ENCODE measurements around the gene HDAC4.

HDAC4 gene

DNA sequence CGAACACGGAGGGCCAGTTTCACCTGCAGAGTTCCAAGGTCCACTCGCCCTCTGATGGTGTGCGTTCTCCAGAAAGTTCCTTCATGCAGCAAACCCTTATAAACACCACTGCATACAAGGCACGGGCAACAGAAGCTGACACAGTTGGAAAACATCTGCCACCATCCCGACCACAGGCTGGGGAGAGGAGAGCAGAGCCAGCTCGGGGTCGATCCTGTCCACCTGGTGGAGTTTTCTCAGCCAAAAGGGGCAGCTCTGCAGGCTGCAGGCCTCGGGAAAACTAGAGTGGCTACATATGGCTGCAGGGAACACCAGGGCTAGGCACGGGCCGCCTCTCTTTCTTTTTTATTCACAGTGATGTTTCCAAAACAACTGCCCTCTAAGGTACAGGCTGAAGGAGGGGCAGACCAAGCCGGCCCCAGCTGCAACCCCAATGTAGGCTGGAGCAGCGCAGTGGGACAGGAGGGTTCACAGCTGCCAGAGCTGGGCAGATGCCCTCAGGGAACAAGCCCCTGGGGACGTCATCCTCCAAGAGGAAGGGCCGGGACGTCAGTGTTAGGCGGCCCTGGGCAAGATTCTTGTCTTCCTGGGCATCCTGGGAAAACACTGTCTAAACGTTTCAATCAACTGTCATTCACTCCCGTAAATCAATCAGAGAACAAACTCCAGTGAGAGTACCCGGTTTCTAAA is 278.3 kb downstream of the HDAC4 start:
- no peak for DNase-seq (ENCODE audit: low read depth in 2 of 2)

DNA sequence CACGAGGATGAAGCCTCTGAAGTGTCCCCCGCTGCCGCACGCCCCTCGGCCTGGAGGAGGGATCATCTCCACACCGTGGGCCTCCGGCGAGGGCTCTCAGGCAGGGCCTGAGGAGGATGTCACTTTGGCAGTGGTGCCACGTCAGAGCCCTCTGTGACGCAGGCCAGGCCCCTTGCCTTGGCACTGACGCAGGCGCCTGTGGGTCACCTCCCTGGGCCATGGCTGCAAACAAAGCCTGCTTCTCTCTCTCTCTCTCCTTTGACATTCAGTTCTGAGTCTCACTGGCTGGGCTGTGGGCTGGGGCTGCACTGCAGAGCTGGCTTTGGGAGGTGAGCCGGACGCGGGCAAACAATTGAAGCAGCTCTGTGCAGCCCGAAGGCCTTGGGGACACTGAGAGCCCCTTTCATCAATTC is 279.2 kb downstream of the HDAC4 start:
- DNase-seq (ENCODE audit: low read depth in 2 of 2), result no peak

DNA sequence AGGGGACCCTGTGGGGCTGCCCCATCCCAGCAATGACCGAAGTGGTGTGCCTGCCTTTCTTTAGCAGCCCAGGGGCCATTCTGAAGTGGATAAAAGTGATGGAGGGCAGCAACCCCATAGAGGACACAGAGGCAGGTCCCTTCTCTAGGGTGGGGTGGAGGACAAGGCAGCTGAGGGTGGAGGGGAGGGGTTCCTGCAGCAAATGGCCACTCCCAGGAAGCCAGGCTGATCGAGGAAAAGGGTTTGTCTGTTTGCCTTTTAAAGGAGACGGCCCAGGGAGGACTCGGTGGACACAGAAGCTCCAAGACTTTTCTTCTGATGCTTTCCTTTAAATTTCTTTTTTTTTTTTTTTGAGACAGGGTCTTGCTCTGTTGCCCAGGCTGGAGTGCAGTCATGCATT is 280.2 kb downstream of the HDAC4 start:
- DNase-seq (ENCODE audit: low read depth in 2 of 2), result no peak

DNA sequence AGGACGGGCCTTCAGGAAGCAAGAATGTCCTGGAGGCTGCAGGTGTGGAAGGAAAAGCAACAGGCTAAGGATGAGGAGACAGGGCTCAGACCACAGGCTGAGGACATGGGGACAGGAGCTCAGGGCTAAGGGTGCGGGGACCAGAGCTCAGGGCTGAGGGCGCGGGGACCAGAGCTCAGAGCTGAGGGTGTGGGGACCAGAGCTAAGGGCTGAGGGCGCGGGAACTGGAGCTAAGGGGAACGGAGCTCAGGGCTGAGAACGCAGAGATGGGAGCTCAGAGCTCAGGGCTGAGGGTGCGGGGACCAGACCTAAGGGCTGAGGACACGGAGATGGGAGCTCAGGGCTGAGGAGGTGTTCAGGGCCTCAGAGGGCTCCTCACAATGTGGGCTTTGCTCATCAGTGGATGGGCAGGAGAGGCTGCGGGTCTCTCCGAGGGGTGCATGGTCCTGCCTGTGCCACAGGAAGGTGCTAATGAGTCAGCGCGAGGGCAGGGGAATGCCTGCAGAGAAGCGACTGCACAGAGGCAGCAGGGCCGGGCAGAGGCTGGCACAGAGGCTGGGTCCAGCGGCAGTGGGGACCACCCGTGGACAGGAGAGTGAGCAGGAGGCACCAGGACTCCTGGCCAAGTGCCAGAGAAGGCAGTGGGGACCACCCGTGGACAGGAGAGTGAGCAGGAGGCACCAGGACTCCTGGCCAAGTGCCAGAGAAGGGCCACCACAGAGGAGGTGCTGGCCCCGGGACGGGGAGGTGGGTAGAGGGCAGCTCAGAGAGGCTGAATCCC is 281.3 kb downstream of the HDAC4 start:
- DNase-seq (ENCODE audit: low read depth in 2 of 2), result no peak

DNA sequence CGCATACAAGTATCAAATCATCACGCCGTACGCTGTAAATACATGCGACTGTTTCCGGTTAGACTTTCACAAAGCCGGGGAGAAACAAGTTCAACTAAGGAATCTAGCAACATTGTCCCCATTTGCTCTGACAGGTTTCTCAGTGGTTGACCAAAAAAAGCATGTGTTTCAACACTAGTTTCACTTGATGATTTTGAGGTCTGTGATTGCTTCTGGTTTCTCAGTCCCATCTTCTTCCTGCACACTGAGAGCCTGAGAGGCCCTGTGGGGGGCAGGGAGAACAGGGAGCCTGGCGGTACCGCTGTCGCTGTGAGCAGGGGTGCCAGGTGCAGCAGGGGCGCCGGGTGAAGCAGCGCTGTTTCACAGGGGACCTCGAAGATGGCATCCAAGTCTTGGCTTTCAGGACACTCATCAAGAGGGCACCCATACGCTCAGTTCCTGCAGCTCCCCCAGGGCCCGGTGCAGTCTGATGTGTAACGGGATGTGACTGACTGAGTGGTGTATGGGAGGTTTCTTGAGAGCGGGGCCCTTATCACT is 282.1 kb downstream of the HDAC4 start:
- DNase-seq (ENCODE audit: low read depth in 2 of 2), result no peak

DNA sequence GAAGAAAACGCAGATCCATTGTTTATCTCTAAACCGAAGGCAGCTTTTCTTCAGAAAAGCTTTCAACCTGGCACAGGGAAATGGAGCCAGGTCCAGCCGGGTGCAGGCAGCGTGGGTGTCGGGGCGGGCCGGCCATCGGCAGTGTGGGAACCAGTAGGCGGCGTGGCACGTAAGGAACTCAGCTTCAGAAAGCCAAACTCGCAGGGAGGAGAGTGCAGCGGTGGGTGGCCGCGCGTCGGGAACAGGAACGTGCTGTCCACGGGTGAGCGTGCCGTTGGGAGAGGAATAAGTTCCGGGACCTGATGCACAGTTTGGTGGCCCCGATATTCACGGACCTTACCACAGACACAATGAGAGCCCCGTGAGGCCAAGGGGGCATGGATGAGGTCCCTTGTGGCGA is 282.6 kb downstream of the HDAC4 start:
- DNase-seq (ENCODE audit: low read depth in 2 of 2), result no peak

DNA sequence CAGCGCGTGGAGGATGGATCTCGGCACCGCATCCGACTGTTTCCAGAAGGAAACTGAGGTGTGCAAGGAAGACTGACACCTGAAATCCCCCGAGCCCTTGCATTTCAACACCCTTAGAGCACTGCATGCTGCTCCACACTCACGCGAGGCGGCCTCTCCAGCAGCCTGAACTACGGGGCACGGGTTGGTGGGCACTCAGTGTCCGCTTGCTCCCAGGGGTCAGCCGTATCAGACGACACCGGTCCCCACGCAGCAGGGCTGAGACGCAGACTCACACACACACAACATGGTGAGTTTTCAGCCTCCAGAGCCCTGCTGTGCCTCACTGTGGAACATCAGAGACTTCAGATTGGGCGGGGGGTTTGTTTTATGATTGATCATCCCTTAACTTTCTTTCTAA is 283.0 kb downstream of the HDAC4 start:
- no peak for DNase-seq (ENCODE audit: low read depth in 2 of 2)

DNA sequence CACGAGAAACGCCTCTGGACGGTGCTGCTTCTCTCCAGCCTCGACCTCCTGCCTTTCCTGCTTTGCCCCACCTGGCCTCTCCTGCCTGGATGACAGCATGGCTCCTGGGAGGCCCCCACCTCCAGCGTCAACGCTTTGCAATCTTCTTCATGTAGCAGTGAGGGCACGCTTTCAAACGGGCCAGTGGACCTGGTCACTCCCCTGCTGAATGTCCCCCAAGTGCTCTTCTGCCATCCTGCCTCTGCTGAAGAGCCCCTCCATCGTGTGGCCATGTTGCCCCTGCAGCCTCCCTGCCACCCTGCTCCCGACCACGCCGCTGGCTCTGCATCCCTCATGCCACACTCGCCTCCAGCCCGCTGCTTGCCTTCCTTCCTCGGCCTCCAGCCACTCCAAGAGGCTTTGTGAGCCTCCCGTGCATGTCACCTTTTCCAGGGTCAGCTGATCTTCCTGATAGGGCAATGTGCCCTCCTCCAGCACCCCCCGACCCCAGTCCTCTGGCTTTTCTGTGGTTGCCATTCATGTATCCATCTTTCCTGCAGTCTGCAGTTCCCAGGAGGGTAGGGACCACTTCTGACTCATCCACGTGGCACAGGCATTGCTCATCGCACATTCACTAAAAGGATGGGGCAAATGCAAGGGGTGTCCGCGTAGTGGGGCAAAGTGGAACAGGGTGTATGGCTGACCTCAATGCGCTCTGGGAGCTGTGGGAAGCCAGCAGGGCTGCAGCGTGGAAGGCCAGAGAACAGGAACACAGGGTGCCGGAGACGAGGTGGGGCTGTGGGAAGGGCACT is 284.2 kb downstream of the HDAC4 start:
- no peak for DNase-seq (ENCODE audit: low read depth in 2 of 2)

DNA sequence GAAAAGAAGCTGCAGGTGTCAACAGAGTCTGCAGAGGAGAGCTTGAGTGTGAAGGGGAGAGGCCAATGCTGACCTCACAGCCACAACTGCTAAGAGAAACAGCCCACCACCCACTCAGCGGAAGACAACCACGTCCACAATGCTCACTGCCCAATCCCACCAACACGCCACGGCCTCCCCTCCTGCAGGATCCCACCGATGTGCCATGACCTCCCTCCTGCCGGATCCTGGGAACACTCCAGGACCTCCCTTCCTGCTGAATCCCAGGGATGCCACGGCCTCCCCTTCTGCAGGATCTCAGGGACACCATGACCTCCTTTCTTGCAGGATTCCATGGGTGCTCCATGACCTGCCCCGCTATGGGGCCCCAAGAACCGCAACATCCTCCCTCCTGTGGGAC is 285.2 kb downstream of the HDAC4 start:
- no peak for DNase-seq (ENCODE audit: low read depth in 2 of 2)

DNA sequence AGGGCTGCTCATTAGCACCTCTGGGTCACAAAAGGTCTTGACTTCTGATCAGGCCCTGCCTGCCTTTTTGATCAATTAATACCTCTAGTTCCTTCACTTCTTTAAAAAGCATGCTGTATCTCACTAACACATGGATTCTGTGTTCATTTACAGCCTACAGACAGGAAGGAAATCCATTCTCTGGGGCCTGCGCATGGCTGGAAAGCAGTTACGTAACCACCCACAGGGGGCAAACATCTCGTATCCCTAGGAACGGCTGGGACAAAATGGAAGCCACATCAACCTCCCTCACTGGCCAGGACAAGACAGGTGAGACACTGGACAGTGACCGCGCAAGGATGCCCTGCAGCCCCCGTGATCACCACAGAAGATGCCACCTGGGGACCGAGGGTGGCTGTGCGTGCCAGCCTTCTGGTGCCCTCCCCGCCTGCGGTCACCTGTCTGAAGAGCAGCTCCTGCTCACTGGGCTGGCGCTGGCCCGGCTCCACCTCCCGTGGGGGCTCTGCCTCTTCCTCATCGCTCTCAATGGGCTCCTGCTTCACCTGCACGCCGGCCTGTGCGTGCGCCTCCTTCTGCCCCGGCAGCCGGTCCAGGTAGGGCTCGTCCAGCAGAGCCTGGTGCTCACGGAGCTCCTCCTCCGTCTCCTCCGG is 286.1 kb downstream of the HDAC4 start:
- DNase-seq (ENCODE audit: low read depth in 2 of 2), result no peak

DNA sequence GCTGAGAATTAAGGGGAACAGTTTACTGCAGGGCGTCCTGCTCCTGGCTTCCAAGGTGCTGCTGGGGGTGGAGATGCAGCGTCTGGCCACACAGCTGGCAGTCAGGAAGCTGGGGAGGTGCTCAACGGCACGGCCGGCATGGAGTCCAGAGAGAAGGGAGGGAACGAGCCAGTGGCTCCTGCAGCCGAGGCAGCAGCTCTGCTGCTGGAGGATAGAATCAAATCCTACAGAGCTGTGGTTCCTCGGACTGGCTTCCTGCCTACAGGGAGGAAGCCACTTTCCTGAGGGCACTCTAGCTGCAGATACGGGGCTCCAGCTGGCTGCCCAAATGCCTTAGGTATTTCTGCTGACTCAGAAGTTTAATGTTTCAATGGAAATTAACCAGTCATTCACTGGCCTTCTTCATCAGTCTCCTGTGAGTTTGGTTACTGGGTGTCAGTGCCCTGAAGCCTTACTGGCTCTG is 286.7 kb downstream of the HDAC4 start:
- no peak for DNase-seq (ENCODE audit: low read depth in 2 of 2)

DNA sequence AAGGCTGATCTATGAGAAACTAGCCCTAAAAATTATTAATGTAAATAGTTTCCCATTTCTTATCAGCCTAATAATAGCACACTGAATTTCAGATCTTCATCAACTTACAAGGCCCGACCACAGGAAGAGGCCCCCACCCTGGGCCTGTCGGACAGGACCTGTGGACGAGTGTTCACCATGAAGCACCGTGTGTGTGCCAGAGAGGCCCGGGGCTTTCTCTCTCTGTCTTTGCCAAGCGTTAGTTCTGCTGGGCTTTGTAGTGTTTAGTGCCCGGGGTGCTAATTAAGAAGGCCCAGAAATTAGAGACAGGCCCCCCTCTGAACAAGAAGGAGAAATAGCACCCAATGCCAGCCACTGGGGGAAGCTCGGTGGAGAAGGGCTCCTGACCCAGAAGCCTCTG is 287.2 kb downstream of the HDAC4 start:
- no peak for DNase-seq (ENCODE audit: low read depth in 2 of 2)

DNA sequence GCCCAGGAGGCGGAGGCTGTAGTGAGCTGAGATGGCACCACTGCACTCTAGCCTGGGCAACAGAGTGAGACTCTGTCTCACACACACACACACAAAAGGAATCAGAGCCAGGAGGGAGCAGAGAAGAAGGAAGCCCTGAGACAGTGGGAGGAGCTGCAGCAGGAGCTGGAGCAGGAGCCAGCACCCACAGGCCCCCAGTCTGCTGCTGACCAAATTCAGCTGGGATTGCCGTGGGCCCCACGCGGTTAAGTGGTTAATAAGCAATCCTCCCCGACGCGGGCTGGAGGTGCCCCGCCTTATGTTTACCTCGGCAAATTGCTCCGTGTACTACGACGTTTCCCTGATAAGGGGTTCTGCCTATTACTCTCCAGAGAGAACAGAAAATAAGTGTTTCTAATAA is 287.6 kb downstream of the HDAC4 start:
- no peak for DNase-seq (ENCODE audit: low read depth in 2 of 2)

DNA sequence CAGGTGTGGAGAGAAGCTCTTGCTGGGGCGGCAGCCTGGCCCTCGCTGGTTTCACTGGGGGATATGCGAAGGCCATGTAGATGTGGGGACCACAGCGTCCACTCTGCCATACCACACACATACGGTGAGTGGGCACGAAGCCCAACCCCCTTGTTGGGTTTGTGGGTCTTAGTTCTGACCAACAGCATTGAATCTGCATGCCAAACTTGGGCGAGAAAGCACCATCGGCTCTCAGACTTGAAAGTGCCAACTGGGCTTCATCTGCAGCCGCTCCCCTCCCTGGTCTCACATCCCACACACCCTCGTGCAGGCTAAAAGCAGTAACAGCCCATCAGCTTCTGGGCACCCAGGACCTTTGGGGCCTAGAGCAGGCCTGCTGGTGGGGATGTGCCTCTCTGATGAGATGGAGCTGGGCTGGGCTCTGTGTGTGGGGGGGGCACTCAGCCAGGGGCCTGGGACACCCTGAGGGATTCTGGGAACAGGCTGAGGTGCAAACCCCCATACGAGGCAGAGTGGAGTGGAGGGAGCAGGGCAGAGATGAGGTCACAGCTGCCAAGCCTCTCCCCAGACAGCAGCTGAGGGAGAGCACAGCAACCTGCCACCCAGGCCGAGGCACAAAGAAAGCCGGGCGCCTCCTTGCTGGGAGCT is 288.6 kb downstream of the HDAC4 start:
- no peak for DNase-seq (ENCODE audit: low read depth in 2 of 2)

DNA sequence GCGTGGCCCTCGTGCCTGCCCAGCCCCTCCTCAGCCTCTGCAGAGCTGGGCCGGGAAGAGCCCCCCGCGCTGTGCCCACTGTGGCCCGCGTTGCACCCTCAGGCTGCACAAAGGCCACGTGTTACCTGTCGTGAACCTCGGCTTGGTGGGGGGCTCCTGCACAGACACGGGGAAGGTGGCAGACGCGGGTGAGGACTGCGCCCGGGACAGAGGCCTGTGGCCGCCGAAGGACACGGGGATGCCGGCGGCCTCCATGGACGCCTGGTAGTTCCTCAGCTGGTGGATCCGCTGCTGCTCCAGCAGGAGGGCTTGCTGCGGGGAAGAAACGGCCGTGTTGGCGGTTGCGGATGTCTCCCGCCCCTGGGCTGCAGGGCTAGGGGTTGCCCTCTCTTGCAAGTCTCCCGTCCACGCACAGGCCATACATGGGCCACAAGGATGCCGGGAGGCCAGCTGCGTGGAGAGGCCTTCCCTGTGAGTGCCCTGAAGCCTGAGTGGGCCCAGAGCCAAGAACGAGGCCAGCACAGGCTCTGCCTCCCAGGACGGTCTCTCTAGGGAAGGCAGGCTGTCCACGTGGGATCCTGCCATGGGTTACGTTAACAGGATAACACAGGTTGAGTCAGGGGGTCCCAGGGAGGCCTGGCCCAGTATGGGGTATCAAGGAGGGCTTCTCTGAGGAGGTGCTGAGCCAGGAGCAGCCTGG is 289.3 kb downstream of the HDAC4 start:
- no peak for DNase-seq (ENCODE audit: low read depth in 2 of 2)

DNA sequence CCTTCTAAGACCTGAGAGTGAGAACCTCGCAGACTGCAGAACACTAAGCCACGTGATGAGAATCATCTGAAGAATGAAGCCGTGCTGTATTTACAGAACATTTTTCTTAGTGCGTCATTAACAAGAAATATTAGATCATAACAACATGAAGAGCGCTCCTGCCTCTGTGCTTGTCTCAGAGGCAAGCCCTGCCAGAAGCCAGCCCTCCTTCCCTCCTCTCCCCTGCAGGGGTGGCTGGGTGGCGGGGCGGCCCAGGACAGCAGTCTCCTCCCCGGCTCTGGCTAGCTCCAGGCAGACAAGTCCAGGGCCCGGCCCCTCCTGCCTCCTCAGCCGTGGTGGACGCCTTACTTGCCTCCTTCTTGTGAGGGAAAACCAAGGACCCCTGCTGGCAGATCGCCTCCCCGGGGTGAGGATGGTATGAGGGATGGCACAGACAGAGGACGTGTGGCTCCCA is 290.2 kb downstream of the HDAC4 start:
- no peak for DNase-seq (ENCODE audit: low read depth in 2 of 2)

DNA sequence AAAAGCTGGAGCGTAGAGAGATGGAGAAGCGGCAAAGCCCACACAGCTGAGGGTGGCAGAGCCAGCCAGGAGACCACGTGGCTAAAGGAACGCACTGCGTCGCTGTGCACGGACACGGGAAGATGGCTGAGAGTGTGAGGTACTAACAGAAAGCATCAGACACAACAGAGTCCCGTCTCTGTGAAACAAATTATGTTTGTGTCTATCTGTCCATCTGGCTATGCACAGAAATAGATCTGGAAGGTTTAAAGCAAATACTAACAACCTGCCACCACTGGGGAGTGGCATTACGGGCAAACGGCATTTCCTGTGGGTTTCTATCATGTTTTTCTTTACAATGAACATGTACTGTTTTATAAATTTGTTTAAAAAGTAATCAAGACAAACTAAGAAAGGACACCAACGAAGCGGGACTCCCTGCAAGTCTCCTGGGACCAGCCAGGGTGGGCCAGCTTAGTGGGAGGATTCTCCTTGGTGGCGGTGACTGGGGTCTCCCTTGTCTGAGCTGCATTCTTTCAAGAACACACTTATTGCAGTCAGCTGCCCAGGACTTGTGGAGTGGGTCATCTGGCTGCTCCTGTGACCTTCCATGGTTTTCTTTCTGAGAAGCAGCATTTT is 290.8 kb downstream of the HDAC4 start:
- DNase-seq (ENCODE audit: low read depth in 2 of 2), result no peak

DNA sequence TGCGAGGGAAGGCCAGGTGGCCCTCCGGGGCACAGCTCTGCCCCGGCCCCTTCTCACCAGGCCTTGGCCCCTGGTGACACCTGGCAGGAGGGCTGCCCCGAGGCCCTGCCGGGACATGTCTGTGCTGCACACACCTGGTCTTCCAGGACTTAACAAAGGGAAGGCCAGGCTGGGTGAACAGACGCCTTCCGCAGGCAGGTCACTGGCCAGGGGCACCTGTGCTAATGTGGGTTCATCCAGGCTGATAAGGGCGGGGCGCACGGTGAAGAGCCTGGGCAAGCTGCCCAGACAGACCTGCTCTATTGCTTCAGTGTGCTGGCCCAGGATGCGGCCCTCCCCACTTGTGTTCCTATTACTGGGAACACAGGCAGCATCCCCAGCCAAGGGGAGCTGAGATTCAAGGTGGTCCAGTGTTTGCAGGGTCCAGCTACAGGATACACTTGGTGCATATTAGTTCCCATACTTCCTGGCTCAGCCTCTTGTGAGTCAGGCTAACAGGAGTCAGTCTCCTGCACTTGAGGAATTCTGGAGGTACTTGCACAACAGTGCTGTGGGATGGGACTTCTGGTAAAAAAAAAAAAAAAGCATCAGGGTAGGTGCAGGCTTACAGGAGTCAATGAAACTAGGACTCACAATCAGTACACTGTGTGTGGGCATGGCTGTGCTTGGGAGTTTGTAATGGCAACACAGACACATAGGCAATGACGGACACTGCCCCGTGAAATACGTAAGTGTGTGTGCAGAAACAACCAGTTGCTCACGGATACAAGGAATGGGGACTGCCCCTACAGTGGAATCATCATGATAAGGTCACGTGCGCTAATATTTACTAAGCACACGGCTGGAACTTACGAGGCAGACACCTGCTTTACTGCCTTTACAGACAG is 291.5 kb downstream of the HDAC4 start:
- DNase-seq (ENCODE audit: low read depth in 2 of 2), result no peak

DNA sequence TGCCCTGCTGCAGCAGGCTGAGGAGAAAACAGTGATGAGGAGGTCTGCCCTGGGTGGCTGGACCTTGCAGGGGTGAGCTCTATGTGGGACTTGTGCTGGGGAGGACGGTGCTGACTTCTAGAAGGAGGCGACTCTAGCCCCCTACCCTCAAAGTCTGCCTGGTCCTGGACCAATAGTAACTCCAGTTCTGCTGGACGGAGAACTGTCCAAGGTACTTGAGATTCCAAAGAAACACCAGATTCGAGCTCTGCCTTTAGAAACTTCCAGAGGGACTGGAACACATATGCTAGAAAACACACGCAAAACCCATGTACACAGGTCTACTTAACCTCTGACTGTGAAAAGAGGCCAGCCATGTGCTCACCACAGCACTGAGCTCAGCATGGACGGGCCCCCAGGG is 292.4 kb downstream of the HDAC4 start:
- no peak for DNase-seq (ENCODE audit: low read depth in 2 of 2)
